Measurements from ENCODE around the gene SLC38A8.

The SLC38A8 gene

GRCh38 chr16:84042308-84042878 lies at the start of gene SLC38A8:
Gene SLC38A8 (minus strand): TSS chr16:84042795. CDS start chr16:84042157, 638 bp downstream.
- DNase-seq: no peak

GRCh38 chr16:84091460-84091859 lies 48.9 kb upstream of the SLC38A8 start:
- DNase-seq: no peak

GRCh38 chr16:84090211-84090610 lies 47.6 kb upstream of the SLC38A8 start:
- DNase-seq: no peak

DNA sequence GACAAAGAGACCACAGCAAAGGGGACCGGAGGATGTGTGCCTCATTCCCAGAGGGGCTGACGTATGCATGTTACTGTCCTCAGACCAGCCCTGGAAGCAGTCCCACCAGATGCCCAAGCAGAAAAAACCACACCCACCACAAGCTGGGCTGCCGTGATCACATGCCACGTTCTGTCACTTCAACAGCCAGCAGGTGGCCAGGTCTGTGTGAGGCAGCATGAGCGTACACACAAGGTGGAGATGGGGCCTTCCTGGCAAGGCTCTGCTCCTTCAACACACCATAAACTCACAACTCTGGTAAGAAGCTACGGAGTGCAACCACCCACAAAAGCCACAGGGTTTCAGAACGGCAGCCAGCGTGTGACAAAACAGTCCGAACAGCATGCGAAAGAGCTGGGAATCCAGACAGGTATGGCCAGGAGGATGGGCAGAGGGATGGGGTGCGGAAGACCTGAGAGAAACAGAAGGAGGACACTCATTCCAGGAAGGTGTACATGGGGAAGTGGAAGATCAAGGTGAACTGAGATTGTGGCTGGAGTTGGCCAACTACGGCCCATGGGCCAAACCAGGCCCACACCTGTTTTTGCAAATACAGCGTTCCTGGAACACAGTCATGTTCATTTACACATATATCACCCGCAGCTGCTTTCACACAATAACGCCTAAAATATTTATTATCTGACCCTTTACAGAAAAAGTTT lies 46.2 kb upstream of the SLC38A8 start:
- DNase-seq: no peak

GRCh38 chr16:84087466-84088151 lies 45.0 kb upstream of the SLC38A8 start:
- no peak for DNase-seq

DNA sequence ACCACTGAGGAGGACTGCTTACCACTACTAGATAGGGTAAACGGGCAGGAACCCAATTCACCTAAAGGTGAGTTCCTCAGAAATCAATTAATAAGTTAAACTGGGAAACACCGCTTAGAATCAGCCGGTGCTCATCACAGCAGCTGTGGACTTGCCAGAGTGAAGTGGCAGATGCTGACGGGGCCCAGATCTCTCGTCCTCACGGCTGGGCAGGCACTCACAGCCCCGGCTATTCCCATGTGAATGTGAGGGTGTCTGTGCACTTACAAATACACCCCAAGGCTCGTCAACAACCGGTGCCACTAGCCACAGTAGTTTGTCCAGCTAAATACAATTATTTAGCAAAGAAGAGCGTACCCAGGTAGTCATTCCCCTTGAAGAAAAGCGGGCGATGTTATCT lies 44.4 kb upstream of the SLC38A8 start:
- DNase-seq: no peak

GRCh38 chr16:84086341-84086740 lies 43.7 kb upstream of the SLC38A8 start:
- no peak for DNase-seq

- DNase-seq: no peak
Observed at GRCh38 chr16:84085773-84086172, 43.2 kb upstream of the SLC38A8 start.

GRCh38 chr16:84085271-84085667 lies 42.7 kb upstream of the SLC38A8 start:
- no peak for DNase-seq

- peak; percentile 46 for DNase-seq
Observed at GRCh38 chr16:84084570-84085270, 42.1 kb upstream of the SLC38A8 start.

GRCh38 chr16:84082835-84083569 lies 40.4 kb upstream of the SLC38A8 start:
- DNase-seq: no peak

DNA sequence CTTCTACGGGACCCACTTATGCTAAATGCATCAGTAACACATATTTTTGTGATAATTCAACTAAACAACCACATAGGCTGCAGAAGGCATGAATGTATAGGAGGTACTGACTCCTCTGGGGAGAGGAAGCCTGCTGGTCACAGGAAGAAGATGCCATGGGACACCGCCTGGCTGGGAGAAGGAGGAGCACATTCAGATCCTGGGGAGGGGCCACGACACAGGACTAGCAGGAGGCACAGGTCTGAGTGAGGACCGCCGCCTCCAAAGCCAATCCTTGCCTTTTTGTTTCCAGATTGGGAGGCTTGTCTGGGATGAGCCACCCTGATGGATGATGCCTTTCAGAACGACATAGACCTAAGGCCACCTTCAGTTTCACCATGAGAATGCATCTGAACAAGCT lies 39.5 kb upstream of the SLC38A8 start:
- DNase-seq: no peak

GRCh38 chr16:84081446-84081989 lies 38.9 kb upstream of the SLC38A8 start:
- DNase-seq: no peak

DNA sequence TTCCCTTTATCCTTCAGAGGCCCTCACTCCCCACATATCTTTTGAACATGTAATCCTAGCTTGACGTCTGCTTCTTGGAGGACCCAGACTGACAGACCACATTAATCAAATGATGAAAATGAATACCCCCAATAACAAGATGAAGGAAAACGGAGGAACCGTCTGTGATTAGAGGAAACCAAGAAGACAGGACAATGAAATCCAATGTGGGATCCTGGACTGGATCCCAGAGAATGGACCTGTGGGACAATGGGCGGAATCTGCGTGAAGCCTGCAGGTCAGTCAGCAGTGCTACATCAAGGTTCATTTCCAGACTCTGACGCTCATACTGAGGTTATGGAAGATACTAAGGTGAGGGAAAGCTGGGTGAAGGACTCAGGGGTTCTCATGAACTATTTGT lies 38.2 kb upstream of the SLC38A8 start:
- DNase-seq: no peak

GRCh38 chr16:84080378-84080777 lies 37.8 kb upstream of the SLC38A8 start:
- no peak for DNase-seq

DNA sequence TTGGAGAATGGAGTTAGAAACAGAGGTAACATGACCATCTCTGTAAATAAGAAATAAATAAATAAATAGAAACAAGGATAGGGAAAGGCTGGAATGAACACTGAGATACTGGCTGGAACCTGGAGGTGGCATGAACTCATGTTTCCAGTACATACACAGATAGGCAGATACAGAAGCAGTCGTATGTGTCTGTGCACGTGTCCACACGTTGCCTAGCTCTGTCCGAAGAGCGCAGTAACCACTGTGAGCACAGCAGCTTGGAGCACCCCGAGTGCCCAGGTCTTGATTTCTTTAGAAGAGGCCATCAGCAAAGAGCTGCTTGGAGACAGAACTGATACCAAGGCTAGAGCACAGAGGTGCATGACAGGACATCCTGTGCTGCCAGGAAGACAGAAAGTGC lies 37.1 kb upstream of the SLC38A8 start:
- DNase-seq: no peak

DNA sequence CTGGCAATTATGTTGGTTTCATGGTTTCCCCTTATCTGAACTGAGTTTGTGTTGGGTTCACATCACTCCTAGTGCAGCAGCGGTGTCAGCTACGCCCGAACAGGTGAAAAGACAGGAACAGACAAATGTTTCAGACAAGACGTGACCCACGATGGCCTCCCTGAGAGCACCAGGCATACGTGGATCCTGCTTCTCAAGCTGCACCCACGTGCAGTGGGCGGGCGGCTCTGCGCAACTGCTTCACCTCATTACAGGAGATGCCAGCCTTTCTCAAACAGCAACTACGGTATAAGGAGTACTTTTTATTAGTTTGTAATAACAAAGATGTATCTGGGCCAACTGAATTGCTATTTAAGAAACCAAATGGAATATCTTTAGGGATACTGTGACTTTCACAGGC lies 32.8 kb upstream of the SLC38A8 start:
- no peak for DNase-seq

- no peak for DNase-seq
Observed at GRCh38 chr16:84074721-84075120, 32.1 kb upstream of the SLC38A8 start.

DNA sequence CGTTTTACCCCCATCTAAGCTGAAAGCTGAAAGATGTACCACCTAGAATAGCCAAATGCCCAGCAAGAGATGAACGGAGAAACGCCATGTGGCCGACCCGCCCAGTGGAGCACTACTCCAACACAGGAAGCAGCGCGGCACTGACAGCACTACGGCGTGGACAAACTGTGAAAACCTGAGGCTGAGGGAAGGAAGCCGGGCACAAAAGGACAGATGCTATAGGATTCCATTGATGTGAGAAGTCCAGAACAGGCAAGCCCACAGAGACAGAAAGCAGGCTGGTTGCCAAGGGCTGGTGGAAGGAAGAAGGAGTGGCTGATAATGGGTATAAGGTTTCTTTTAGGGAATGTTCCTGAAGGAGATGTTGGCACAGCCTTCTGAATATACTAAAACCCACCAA lies 29.4 kb upstream of the SLC38A8 start:
- DNase-seq: no peak

DNA sequence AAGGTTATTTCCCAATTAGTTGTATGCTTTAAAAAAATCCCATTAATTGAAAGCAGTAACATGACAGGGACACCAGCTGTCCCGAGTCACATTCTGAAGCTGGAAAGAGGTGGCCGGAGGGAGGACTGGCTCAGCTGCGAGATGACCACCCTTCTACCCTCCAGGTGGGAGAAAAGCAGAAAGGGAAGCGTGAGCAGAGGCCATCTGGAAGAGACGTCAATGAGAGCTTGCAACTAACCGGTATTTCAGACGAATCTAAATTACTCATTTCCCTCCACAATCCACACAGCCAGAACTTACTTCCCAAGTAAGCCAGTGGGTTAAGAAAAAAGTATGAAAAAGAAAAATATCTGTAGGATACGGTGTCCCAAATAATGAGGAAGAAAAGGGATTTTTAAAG lies 28.5 kb upstream of the SLC38A8 start:
- no peak for DNase-seq

DNA sequence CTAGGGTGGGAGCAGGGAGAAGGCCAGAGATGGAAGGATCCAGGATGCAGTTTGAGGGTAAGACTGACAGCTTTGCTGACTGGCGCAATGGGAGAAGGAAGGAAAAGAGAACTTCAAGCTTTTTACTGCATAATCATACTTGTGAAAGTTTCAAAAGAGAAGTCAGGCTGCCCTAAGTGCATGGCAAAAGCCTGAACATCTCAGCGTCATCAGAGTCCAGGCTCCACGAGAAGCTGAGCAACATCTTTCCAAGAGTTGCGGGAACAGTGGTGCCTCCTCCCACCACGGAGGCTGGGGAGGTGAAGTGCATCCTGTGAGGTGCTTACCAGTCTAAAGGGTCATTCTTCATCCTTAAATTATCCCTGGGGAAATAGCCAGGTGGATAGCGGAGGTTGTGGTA lies 26.9 kb upstream of the SLC38A8 start:
- DNase-seq: no peak

DNA sequence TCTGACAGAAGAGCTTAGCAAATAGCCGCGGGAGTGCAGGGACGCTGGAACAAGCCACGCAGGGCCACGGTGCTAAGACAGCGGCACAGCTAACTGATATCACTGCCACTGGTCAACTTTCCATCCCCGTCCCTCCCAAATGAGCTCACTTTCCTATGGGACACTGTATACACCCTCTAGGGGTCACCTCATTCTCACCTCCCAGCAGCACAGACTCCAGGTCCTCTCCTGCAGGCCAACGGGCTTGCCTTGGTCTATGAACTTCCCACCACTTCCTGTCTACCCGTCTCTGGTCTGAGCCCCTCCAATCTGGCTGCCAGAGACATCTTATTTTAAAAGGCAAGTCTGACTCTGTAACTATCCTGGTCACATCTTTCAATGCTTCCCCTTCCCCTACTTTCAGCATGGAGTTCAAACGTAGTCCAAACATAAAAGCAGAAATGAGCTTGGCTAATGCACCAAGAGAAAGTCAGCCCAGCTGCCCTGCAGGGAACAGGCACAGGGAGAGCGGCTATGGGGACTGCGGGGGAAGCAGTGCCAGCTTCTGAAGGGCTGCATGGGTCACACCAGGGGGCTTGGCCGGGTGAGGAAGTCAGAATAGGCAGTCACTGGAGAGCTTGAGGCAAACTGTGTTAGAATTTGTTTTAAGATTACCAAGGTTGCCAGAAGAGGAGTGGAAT lies 26.3 kb upstream of the SLC38A8 start:
- no peak for DNase-seq

All from NCI-H1092 treated with DMSO at 0.1 percent for 48 hours (cell line).